Trophoblast cell (in vitro differentiated cells and primary cell): ENCODE results near the gene TBC1D16.

Source experiments
- DNase-seq, 2 donors: peaks; one replicate each; pipeline ENCODE4 v3.0.0-alpha.2; 2016
- H2AFZ ChIP-seq: 2 replicates; pipeline ENCODE4 v1.6.1; 2013; ENCODE audit warnings: low read length, moderate library complexity, mild to moderate bottlenecking; ENCODE audit not compliant: insufficient read depth, poor library complexity
- H2AK5ac ChIP-seq: 2 replicates; pipeline ENCODE4 v1.6.1; 2013; ENCODE audit warnings: mild to moderate bottlenecking, low read length
- H2BK120ac ChIP-seq: 2 replicates; pipeline ENCODE4 v1.6.1; 2013; ENCODE audit warnings: low read length, mild to moderate bottlenecking, moderate library complexity; ENCODE audit not compliant: insufficient read depth, poor library complexity
- H2BK12ac ChIP-seq: 2 replicates; pipeline ENCODE4 v1.6.1; 2013; ENCODE audit warnings: mild to moderate bottlenecking, low read length, moderate library complexity
- H2BK5ac ChIP-seq: 2 replicates; pipeline ENCODE4 v1.6.1; 2013; ENCODE audit warnings: low read length, low read depth, moderate library complexity, mild to moderate bottlenecking; ENCODE audit not compliant: poor library complexity
- H3K14ac ChIP-seq: 2 replicates; pipeline ENCODE4 v1.6.1; 2013; ENCODE audit warnings: mild to moderate bottlenecking, low read length
- H3K18ac ChIP-seq: 2 replicates; pipeline ENCODE4 v1.6.1; 2013; ENCODE audit warnings: mild to moderate bottlenecking, low read length
- H3K23ac ChIP-seq: 2 replicates; pipeline ENCODE4 v1.6.1; 2013; ENCODE audit warnings: low read length
- H3K27ac ChIP-seq: 2 replicates; pipeline ENCODE4 v1.5.1; 2013; ENCODE audit warnings: low read depth, mild to moderate bottlenecking, inconsistent platforms, low read length, moderate library complexity
- H3K27me3 ChIP-seq: 2 replicates; pipeline ENCODE4 v1.6.1; 2013; ENCODE audit warnings: inconsistent platforms, mild to moderate bottlenecking, low read length, moderate library complexity; ENCODE audit not compliant: insufficient read depth
- H3K36me3 ChIP-seq, 2 experiments: 1 replicate in 1 of 2; 2 replicates in 1 of 2; pipeline ENCODE4 v1.6.1; 2013; ENCODE audit warnings: low read length in 2 of 2, mild to moderate bottlenecking in 2 of 2, moderate library complexity in 1 of 2; ENCODE audit not compliant: insufficient read depth in 2 of 2, control insufficient read depth in 1 of 2
- H3K4ac ChIP-seq: 2 replicates; pipeline ENCODE4 v1.6.1; 2013; ENCODE audit warnings: low read depth, mild to moderate bottlenecking, low read length, moderate library complexity
- H3K4me1 ChIP-seq, 2 experiments: 1 replicate in 1 of 2; 2 replicates in 1 of 2; pipeline ENCODE4 v1.6.1; 2013; ENCODE audit warnings: low read length in 2 of 2, mild to moderate bottlenecking in 2 of 2, moderate library complexity in 1 of 2; ENCODE audit not compliant: insufficient read depth in 2 of 2, control insufficient read depth in 1 of 2
- H3K4me2 ChIP-seq: 2 replicates; pipeline ENCODE4 v1.6.1; 2013; ENCODE audit warnings: inconsistent platforms, mild to moderate bottlenecking, low read length, moderate library complexity
- H3K4me3 ChIP-seq: 2 replicates; pipeline ENCODE4 v1.5.1; 2013; ENCODE audit warnings: mild to moderate bottlenecking, low read depth, low read length, inconsistent platforms
- H3K79me1 ChIP-seq: one replicate; pipeline ENCODE4 v1.6.1; 2013; ENCODE audit warnings: low read length
- H3K79me2 ChIP-seq: 2 replicates; pipeline ENCODE4 v1.6.1; 2013; ENCODE audit warnings: low read length, mild to moderate bottlenecking; ENCODE audit not compliant: control insufficient read depth, insufficient read depth, poor library complexity
- H3K9ac ChIP-seq: 2 replicates; pipeline ENCODE4 v1.6.1; 2013; ENCODE audit warnings: mild to moderate bottlenecking, low read length
- H3K9me3 ChIP-seq: 2 replicates; pipeline ENCODE4 v1.6.1; 2013; ENCODE audit warnings: low read depth, mild to moderate bottlenecking, control low read depth, inconsistent platforms, low read length; ENCODE audit not compliant: insufficient read depth
- H4K12ac ChIP-seq: 2 replicates; pipeline ENCODE4 v1.6.1; 2013; ENCODE audit warnings: low read depth, mild to moderate bottlenecking, low read length, moderate library complexity
- H4K8ac ChIP-seq: 2 replicates; pipeline ENCODE4 v1.6.1; 2013; ENCODE audit warnings: low read depth, mild to moderate bottlenecking, low read length, moderate library complexity
- H4K91ac ChIP-seq: one replicate; pipeline ENCODE4 v1.6.1; 2013; ENCODE audit warnings: low read depth, mild to moderate bottlenecking, low read length, moderate library complexity
- WGBS: extraction: QIAGEN DNeasy Blood & Tissue Kit; methylation state at CpG from one replicate; pipeline ENCODE4 v1.1.7; 2013; ENCODE audit warnings: missing lambda C conversion rate; ENCODE audit not compliant: insufficient read length, insufficient coverage; ENCODE audit errors: extremely low coverage; 5-methylcytosine and 5-hydroxymethylcytosine counted together

The TBC1D16 gene

DNA sequence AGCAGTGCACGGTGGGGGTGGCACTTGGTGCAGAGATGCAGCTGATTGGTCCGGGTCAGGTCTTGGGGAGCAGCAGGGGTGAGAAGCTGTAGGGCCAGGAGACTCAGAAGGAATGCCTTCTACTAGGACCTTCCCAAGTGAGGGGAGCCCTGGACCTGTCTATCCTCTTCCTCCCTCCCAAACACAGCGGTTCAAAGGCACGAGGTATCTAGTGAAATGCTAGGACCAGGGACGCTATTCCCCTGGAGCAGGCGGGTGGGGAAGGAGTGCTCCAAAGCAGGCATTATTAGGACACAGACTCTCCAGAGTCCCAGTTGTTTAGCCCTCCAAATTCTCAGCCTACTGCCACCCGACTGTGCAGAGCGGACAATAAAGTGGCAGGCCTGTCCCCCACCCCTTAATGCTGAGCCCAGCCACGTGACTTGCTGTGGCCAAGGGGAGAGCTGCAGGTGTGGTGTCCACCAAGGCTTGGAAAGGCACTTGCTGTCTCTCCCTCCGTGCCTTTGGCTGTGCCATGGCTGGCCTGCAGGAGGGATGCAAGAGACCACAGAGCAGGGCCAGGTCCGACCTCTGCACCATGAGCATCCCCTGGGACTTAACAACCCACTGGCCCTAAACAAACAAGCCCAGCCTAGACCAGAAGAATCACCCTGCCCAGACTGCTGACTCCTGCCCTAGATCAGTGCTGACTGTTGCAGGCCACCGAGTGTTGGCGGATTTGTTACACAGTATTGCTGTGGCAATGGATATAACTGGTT lies 97.2 kb downstream of the TBC1D16 start:
- H3K27me3 ChIP-seq = no peaks in the 10 kb centered on the region
- DNase-seq = no peak
- H4K8ac ChIP-seq = no peak overlapping the region
- H4K91ac ChIP-seq = no peak overlapping the region
- no peak overlapping the region for H3K14ac ChIP-seq
- H2BK5ac ChIP-seq = no peak overlapping the region
- no peak overlapping the region for H3K4me3 ChIP-seq
- H3K4me2 ChIP-seq = no peak overlapping the region
- H3K4ac ChIP-seq = no peak overlapping the region
- no peak overlapping the region for H3K9ac ChIP-seq
- WGBS = no CpG with 5 or more reads among the region's 13 CpGs
- H3K27ac ChIP-seq = no peak overlapping the region
- no peak overlapping the region for H3K23ac ChIP-seq
- no peak overlapping the region for H2AK5ac ChIP-seq
- no peak overlapping the region for H2BK120ac ChIP-seq
- no peak overlapping the region for H2BK12ac ChIP-seq
- H3K36me3 ChIP-seq = peaks cover 30 to 35% of the 10 kb centered on the region in 2 experiments
- H3K4me1 ChIP-seq = peaks cover 2 to 4% of the 10 kb centered on the region in 2 experiments
- H3K18ac ChIP-seq = no peak overlapping the region
- no peaks in the 10 kb centered on the region for H3K79me2 ChIP-seq
- no peaks in the 10 kb centered on the region for H3K79me1 ChIP-seq
- H4K12ac ChIP-seq = no peak overlapping the region
- H2AFZ ChIP-seq = no peak overlapping the region
- peaks cover 6% of the 10 kb centered on the region for H3K9me3 ChIP-seq

DNA sequence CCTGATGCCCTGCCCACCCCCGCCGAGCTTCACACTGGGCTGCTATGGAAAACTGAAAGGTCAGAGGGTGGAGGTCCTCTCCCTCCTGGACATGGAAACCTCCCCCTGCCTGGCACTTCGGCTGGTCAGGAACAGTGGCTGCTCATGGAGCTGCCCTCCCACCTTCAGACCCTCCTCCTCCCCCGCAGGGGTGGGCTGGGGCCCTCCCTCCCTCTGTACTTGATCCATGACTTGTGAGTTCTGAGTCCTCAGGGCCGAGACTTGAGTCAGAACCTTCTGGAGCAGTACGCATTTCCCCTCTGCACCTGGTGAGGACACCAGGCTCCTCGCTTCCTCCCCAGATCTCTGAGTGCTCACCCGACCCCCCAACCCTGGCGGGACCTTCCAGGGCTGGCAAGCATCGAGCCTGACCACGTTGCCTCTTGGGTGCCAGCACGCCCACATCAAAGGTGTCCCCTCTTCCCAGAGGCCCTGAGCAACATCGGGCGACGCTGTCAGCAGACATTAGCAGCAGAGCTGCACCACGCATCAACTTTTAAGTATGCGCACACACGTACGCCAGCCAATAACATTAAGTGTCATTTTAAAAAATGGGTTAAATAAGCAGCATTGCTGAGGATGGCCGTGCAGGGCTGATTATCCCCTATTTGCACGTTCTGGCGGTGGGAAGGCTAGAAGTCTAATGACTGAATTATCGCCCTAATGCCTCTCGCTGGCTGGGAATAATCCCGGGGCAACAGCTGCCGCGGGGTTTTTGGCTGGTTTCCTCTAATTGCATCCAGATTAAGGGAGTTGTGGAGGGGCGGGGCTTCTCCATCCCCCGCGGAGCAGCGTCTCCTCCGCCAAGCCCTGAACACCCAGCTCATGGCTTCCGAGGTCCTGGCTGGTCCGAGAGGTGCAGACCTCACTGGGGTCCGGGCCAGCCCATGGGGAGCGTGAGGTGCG lies 98.0 kb downstream of the TBC1D16 start:
- H3K4me2 ChIP-seq = no peak overlapping the region
- WGBS = no CpG with 5 or more reads among the region's 37 CpGs
- no peak overlapping the region for H3K9ac ChIP-seq
- no peaks in the 10 kb centered on the region for H3K27me3 ChIP-seq
- no peak overlapping the region for H4K8ac ChIP-seq
- H2BK12ac ChIP-seq = no peak overlapping the region
- no peaks in the 10 kb centered on the region for H3K4me1 ChIP-seq
- H3K36me3 ChIP-seq = peaks cover 25 to 28% of the 10 kb centered on the region in 2 experiments
- H3K4me3 ChIP-seq = no peak overlapping the region
- no peak overlapping the region for H3K23ac ChIP-seq
- H2BK120ac ChIP-seq = no peak overlapping the region
- no peak overlapping the region for H2BK5ac ChIP-seq
- no peaks in the 10 kb centered on the region for H3K79me2 ChIP-seq
- no peak overlapping the region for H2AK5ac ChIP-seq
- no peak overlapping the region for H3K18ac ChIP-seq
- no peak overlapping the region for H3K14ac ChIP-seq
- DNase-seq = no peak
- no peak overlapping the region for H2AFZ ChIP-seq
- no peak overlapping the region for H4K12ac ChIP-seq
- H3K4ac ChIP-seq = no peak overlapping the region
- no peak overlapping the region for H4K91ac ChIP-seq
- no peak overlapping the region for H3K27ac ChIP-seq
- no peaks in the 10 kb centered on the region for H3K79me1 ChIP-seq
- H3K9me3 ChIP-seq = peaks cover 5% of the 10 kb centered on the region

DNA sequence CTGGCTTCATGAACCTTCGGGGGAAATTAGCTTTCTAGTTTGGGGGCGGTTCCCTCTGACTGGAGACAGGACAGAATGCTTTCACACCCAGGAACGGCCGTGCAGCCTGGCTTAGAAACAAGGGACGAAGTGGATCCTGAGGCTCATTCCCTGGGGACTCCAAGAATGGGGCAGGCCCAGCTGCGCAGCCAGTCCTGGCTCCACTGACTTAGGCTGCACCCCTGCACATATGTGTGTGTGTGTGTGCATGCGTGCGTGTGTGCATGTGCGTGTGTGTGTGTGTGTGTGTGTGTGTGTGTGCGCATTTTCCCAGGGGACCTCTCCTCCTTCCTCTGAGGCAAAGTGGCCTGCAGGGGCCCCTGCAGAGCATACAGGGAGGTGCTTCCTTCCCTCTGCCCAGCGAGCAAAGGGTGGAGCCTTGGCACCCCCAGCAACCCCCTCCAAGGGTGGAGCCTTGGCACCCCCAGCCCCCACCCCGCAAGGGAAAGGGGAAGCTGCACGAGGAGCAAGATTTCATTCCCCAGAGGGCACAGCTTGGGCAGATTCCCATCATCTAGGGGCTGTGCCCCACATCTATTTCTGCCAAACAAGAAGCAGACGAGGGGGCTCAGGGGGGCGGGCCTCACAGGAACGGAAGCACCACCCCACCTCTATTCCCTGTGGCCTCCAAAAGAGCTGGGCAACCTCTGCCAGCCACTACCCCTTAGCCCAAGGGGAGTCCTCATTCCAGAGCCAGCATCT lies 98.9 kb downstream of the TBC1D16 start:
- H3K4me1 ChIP-seq = no peaks in the 10 kb centered on the region
- no peak overlapping the region for H3K14ac ChIP-seq
- H2AFZ ChIP-seq = no peak overlapping the region
- H4K12ac ChIP-seq = no peak overlapping the region
- no peak overlapping the region for H3K23ac ChIP-seq
- H3K9ac ChIP-seq = no peak overlapping the region
- peaks cover 4% of the 10 kb centered on the region for H3K9me3 ChIP-seq
- H3K27ac ChIP-seq = no peak overlapping the region
- no peak overlapping the region for H4K8ac ChIP-seq
- no peak overlapping the region for H3K18ac ChIP-seq
- H2BK12ac ChIP-seq = no peak overlapping the region
- H3K79me2 ChIP-seq = no peaks in the 10 kb centered on the region
- H3K4ac ChIP-seq = no peak overlapping the region
- no peak overlapping the region for H3K4me2 ChIP-seq
- H4K91ac ChIP-seq = no peak overlapping the region
- no CpG with 5 or more reads among the region's 16 CpGs for WGBS
- H3K36me3 ChIP-seq = peaks cover 19 to 23% of the 10 kb centered on the region in 2 experiments
- H2AK5ac ChIP-seq = no peak overlapping the region
- no peak for DNase-seq
- no peak overlapping the region for H2BK120ac ChIP-seq
- no peak overlapping the region for H3K4me3 ChIP-seq
- H3K27me3 ChIP-seq = no peaks in the 10 kb centered on the region
- no peak overlapping the region for H2BK5ac ChIP-seq
- H3K79me1 ChIP-seq = no peaks in the 10 kb centered on the region

DNA sequence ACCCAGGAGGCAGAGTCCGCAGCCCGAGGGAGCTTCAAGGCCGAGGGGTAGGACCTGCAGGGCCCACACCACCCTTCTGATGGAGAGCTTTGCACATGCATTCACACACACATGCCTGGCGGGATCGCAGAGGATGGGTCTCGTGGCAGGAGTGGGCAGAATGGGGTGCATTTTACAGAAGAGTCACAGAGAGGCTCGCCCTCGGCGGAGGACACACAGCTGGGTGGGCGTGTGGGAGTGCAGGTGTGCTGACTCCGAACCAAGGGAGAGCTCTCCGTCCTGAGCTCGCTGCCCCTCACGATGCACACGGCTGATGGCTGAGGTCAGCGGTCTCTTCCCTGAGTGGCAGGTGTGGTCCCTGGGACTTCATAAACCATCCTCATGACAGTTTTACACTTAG lies 99.6 kb downstream of the TBC1D16 start:
- H4K91ac ChIP-seq = no peak overlapping the region
- no peak overlapping the region for H2BK12ac ChIP-seq
- H3K14ac ChIP-seq = no peak overlapping the region
- no peak overlapping the region for H3K9ac ChIP-seq
- no peak overlapping the region for H3K27ac ChIP-seq
- H2BK120ac ChIP-seq = no peak overlapping the region
- no peak overlapping the region for H2AK5ac ChIP-seq
- H2AFZ ChIP-seq = no peak overlapping the region
- no peak for DNase-seq
- H3K79me2 ChIP-seq = no peaks in the 10 kb centered on the region
- H3K36me3 ChIP-seq = peaks cover 19 to 22% of the 10 kb centered on the region in 2 experiments
- H3K4me3 ChIP-seq = no peak overlapping the region
- no peak overlapping the region for H3K4me2 ChIP-seq
- no peak overlapping the region for H3K4ac ChIP-seq
- H3K79me1 ChIP-seq = no peaks in the 10 kb centered on the region
- no peaks in the 10 kb centered on the region for H3K4me1 ChIP-seq
- peaks cover 4% of the 10 kb centered on the region for H3K9me3 ChIP-seq
- WGBS = no CpG with 5 or more reads among the region's 16 CpGs
- no peak overlapping the region for H2BK5ac ChIP-seq
- H3K18ac ChIP-seq = no peak overlapping the region
- no peak overlapping the region for H3K23ac ChIP-seq
- H3K27me3 ChIP-seq = peaks cover 6% of the 10 kb centered on the region
- no peak overlapping the region for H4K8ac ChIP-seq
- no peak overlapping the region for H4K12ac ChIP-seq
